ENCODE results near the gene SORCS2.

DNA sequence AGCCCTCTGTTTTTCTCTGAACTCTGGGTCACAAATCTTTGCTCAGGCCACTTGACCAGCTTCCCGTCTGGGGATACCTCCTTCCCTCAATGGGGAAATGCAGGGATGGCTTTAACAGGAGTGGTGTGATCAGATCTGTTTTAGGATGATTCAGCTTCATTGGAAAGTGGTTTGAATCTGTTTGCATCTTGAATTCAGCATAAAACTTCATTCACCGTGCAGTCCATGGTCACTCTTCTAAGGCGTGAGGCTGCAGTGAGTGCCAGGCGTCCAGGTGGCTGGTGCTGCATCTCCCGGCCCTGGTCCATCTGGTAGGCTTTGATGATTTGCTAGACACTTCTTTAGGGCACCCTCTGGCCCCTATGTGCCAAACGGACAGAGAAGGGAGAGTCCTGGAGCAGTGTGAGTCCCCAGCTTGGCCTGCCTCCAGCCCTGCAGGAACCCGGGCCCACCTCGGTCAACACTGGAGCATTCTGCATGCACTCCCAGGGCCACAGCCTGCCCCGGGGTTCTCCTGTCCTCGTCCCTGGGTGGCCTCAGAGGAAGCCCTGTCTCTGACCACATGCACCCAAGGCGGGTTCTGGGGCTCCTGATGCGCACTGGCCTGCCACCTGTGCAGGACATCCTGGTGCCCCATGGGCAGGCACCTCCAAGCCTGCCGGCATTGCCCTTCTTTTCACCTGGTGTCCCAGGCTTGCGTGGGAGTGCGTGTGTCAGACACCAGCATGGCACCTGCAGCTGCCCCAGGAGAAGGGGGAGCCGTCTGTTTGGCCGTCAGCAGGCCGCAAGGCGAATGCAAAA is 493.9 kb downstream of the SORCS2 start:
- TF ChIP-seq CTCF (IDR thresholded peaks at IDR 0.05) (no peak), POLR2A (IDR thresholded peaks at IDR 0.05) (no peak)

Measured in Peyer's patch (tissue), 4 donors.